ENCODE data around the gene KCNQ5.

Gene KCNQ5

GRCh38 chr6:72674842-72675241 is 53.0 kb downstream of the KCNQ5 start:
- Histone ChIP-seq H3K9ac (ENCODE audit: low read depth in 1 of 2, low read length in 2 of 2) (no peak overlapping the region), H3K4me3 (ENCODE audit: low read length in 2 of 2) (no peak overlapping the region), H3K9me3 (ENCODE audit: control insufficient read depth in 2 of 2, low read length in 2 of 2) (no peaks in the 10 kb centered on the region), H3K27ac (ENCODE audit: low read depth in 2 of 2, low read length in 2 of 2) (no peak overlapping the region), H3K27me3 (ENCODE audit: control insufficient read depth in 2 of 2, insufficient read depth in 2 of 2, low read length in 2 of 2) (no peaks in the 10 kb centered on the region), H3K36me3 (ENCODE audit: control insufficient read depth in 2 of 2, insufficient read depth in 2 of 2, low read length in 2 of 2) (no peaks in the 10 kb centered on the region), H3K4me1 (ENCODE audit: control insufficient read depth in 2 of 2, insufficient read depth in 2 of 2, low read length in 2 of 2) (no peaks in the 10 kb centered on the region)

DNA sequence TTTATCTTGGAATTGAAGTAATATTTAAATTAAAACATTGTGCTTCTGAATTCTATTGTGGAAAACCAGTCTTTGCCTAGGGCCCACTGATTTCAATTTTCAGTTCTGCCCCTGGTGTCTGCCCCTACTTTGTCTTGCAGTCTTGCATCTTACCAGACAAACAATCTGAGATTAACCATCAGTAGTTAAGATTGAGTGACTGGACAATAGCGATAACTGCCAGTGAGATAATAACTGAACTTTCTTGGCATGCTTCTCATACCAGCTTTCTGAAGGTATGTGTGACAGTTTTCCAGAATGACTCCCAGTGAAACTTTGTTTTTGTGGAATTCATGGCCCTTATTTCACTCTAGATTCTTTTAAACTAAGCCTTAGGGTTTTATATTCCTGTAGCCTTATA is 53.5 kb downstream of the KCNQ5 start:
- H3K9ac ChIP-seq (ENCODE audit: low read depth in 1 of 2, low read length in 2 of 2), result no peak overlapping the region
- H3K4me3 ChIP-seq (ENCODE audit: low read length in 2 of 2), result no peak overlapping the region
- no peaks in the 10 kb centered on the region for H3K4me1 ChIP-seq (ENCODE audit: control insufficient read depth in 2 of 2, insufficient read depth in 2 of 2, low read length in 2 of 2)
- no peak overlapping the region for H3K27ac ChIP-seq (ENCODE audit: low read depth in 2 of 2, low read length in 2 of 2)
- no peaks in the 10 kb centered on the region for H3K9me3 ChIP-seq (ENCODE audit: control insufficient read depth in 2 of 2, low read length in 2 of 2)
- H3K36me3 ChIP-seq (ENCODE audit: control insufficient read depth in 2 of 2, insufficient read depth in 2 of 2, low read length in 2 of 2), result no peaks in the 10 kb centered on the region
- H3K27me3 ChIP-seq (ENCODE audit: control insufficient read depth in 2 of 2, insufficient read depth in 2 of 2, low read length in 2 of 2), result no peaks in the 10 kb centered on the region

- H3K27me3 ChIP-seq (ENCODE audit: control insufficient read depth in 2 of 2, insufficient read depth in 2 of 2, low read length in 2 of 2), result no peaks in the 10 kb centered on the region
- H3K9ac ChIP-seq (ENCODE audit: low read depth in 1 of 2, low read length in 2 of 2), result no peak overlapping the region
- H3K27ac ChIP-seq (ENCODE audit: low read depth in 2 of 2, low read length in 2 of 2), result no peak overlapping the region
- H3K4me3 ChIP-seq (ENCODE audit: low read length in 2 of 2), result no peak overlapping the region
- H3K36me3 ChIP-seq (ENCODE audit: control insufficient read depth in 2 of 2, insufficient read depth in 2 of 2, low read length in 2 of 2), result no peaks in the 10 kb centered on the region
- H3K4me1 ChIP-seq (ENCODE audit: control insufficient read depth in 2 of 2, insufficient read depth in 2 of 2, low read length in 2 of 2), result no peaks in the 10 kb centered on the region
- no peaks in the 10 kb centered on the region for H3K9me3 ChIP-seq (ENCODE audit: control insufficient read depth in 2 of 2, low read length in 2 of 2)
Measured at GRCh38 chr6:72676995-72677394, 55.1 kb downstream of the KCNQ5 start.

GRCh38 chr6:72677740-72678139 is 55.9 kb downstream of the KCNQ5 start:
- Histone ChIP-seq H3K27ac (ENCODE audit: low read depth in 2 of 2, low read length in 2 of 2) (no peak overlapping the region), H3K4me1 (ENCODE audit: control insufficient read depth in 2 of 2, insufficient read depth in 2 of 2, low read length in 2 of 2) (no peaks in the 10 kb centered on the region), H3K9ac (ENCODE audit: low read depth in 1 of 2, low read length in 2 of 2) (no peak overlapping the region), H3K36me3 (ENCODE audit: control insufficient read depth in 2 of 2, insufficient read depth in 2 of 2, low read length in 2 of 2) (no peaks in the 10 kb centered on the region), H3K9me3 (ENCODE audit: control insufficient read depth in 2 of 2, low read length in 2 of 2) (no peaks in the 10 kb centered on the region), H3K27me3 (ENCODE audit: control insufficient read depth in 2 of 2, insufficient read depth in 2 of 2, low read length in 2 of 2) (no peaks in the 10 kb centered on the region), H3K4me3 (ENCODE audit: low read length in 2 of 2) (no peak overlapping the region)

DNA sequence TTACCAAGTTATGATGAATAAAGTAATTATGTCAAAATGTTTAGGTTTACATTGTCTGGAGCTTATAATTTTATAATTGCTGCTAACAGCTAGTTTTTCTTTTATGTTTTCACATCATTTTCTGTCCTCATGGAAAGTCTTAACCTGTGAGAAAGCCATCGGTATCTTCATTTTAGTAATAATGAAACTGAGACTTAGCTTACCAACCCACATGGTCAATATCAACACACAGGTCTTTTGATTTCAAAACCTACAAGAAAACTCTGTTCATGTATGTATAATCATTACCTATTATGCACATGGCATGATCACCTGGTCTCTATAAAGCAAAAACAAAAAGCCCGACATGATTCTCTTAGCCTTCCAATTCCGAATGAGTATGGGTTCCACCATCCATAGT is 61.9 kb downstream of the KCNQ5 start:
- Histone ChIP-seq H3K9me3 (ENCODE audit: control insufficient read depth in 2 of 2, low read length in 2 of 2) (no peaks in the 10 kb centered on the region), H3K4me3 (ENCODE audit: low read length in 2 of 2) (no peak overlapping the region), H3K27ac (ENCODE audit: low read depth in 2 of 2, low read length in 2 of 2) (no peak overlapping the region), H3K36me3 (ENCODE audit: control insufficient read depth in 2 of 2, insufficient read depth in 2 of 2, low read length in 2 of 2) (no peaks in the 10 kb centered on the region), H3K9ac (ENCODE audit: low read depth in 1 of 2, low read length in 2 of 2) (no peak overlapping the region), H3K4me1 (ENCODE audit: control insufficient read depth in 2 of 2, insufficient read depth in 2 of 2, low read length in 2 of 2) (no peaks in the 10 kb centered on the region), H3K27me3 (ENCODE audit: control insufficient read depth in 2 of 2, insufficient read depth in 2 of 2, low read length in 2 of 2) (no peaks in the 10 kb centered on the region)

DNA sequence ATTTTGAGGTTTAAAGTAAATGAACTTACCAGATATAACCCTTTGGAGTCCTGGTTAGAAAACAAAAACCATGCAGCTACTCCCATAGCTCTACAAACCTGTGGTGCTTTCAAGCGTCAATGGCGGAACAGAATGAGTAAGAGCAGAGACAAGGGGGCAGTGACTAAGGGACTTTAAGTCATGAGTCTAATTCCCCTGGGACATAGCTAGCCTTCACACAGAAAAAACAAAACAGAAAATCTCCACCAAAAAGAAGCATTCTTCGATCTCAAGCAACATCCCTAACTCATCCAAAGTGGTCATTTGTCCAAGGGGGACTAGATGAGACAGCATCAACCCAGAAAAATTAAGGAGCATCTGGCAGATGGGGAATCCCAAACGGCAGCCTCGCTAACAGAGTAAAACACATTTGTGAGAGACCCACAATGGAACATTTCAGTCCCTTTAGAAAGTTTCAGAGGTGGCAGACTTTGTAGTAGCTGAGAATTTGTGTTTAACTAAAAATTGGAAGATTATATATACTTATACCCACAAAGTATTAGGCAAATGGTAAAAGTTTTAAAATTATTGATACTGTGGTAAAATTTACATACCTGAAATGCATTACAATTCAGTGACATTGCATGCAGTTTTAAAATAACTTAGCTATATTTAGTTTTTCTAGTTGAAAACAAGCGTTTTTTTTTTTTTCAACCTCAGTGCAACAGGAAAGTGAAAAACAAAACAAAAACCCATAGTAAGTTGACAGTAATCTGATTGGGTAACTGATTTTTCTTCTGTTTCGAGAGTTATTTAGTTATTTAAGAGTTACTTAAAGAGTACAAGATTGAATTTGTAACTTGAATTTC is 67.5 kb downstream of the KCNQ5 start:
- Histone ChIP-seq H3K27me3 (ENCODE audit: control insufficient read depth in 2 of 2, insufficient read depth in 2 of 2, low read length in 2 of 2) (no peaks in the 10 kb centered on the region), H3K4me3 (ENCODE audit: low read length in 2 of 2) (no peak overlapping the region), H3K9ac (ENCODE audit: low read depth in 1 of 2, low read length in 2 of 2) (no peak overlapping the region), H3K36me3 (ENCODE audit: control insufficient read depth in 2 of 2, insufficient read depth in 2 of 2, low read length in 2 of 2) (no peaks in the 10 kb centered on the region), H3K27ac (ENCODE audit: low read depth in 2 of 2, low read length in 2 of 2) (no peak overlapping the region), H3K9me3 (ENCODE audit: control insufficient read depth in 2 of 2, low read length in 2 of 2) (no peaks in the 10 kb centered on the region), H3K4me1 (ENCODE audit: control insufficient read depth in 2 of 2, insufficient read depth in 2 of 2, low read length in 2 of 2) (no peaks in the 10 kb centered on the region)

DNA sequence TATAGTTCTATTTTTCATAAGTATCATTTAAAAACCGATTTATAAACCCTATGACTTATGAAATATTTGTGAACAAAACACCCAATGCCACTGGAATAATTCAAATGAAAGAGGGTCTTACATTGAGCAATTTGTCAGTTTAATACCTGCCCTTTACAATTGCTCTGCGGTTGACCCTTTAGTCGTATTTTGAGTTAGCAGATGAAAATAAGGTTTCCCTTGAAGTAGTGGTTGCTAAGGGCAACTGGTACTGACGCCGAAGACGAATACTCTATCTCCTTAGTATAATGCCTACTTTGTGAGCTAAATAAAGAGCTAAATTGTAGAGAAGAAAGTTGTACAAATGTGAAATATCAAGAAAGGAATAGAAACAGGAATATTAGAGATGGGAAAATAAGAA is 69.4 kb downstream of the KCNQ5 start:
- Histone ChIP-seq H3K4me1 (ENCODE audit: control insufficient read depth in 2 of 2, insufficient read depth in 2 of 2, low read length in 2 of 2) (no peaks in the 10 kb centered on the region), H3K9ac (ENCODE audit: low read depth in 1 of 2, low read length in 2 of 2) (no peak overlapping the region), H3K27ac (ENCODE audit: low read depth in 2 of 2, low read length in 2 of 2) (no peak overlapping the region), H3K27me3 (ENCODE audit: control insufficient read depth in 2 of 2, insufficient read depth in 2 of 2, low read length in 2 of 2) (no peaks in the 10 kb centered on the region), H3K4me3 (ENCODE audit: low read length in 2 of 2) (no peak overlapping the region), H3K36me3 (ENCODE audit: control insufficient read depth in 2 of 2, insufficient read depth in 2 of 2, low read length in 2 of 2) (no peaks in the 10 kb centered on the region), H3K9me3 (ENCODE audit: control insufficient read depth in 2 of 2, low read length in 2 of 2) (no peaks in the 10 kb centered on the region)

- no peaks in the 10 kb centered on the region for H3K4me1 ChIP-seq (ENCODE audit: control insufficient read depth in 2 of 2, insufficient read depth in 2 of 2, low read length in 2 of 2)
- H3K4me3 ChIP-seq (ENCODE audit: low read length in 2 of 2), result no peak overlapping the region
- no peaks in the 10 kb centered on the region for H3K27me3 ChIP-seq (ENCODE audit: control insufficient read depth in 2 of 2, insufficient read depth in 2 of 2, low read length in 2 of 2)
- no peaks in the 10 kb centered on the region for H3K9me3 ChIP-seq (ENCODE audit: control insufficient read depth in 2 of 2, low read length in 2 of 2)
- H3K9ac ChIP-seq (ENCODE audit: low read depth in 1 of 2, low read length in 2 of 2), result no peak overlapping the region
- H3K27ac ChIP-seq (ENCODE audit: low read depth in 2 of 2, low read length in 2 of 2), result no peak overlapping the region
- no peaks in the 10 kb centered on the region for H3K36me3 ChIP-seq (ENCODE audit: control insufficient read depth in 2 of 2, insufficient read depth in 2 of 2, low read length in 2 of 2)
Measured at GRCh38 chr6:72696055-72696454, 74.2 kb downstream of the KCNQ5 start.

GRCh38 chr6:72699159-72699558 is 77.3 kb downstream of the KCNQ5 start:
- Histone ChIP-seq H3K4me1 (ENCODE audit: control insufficient read depth in 2 of 2, insufficient read depth in 2 of 2, low read length in 2 of 2) (no peaks in the 10 kb centered on the region), H3K27me3 (ENCODE audit: control insufficient read depth in 2 of 2, insufficient read depth in 2 of 2, low read length in 2 of 2) (no peaks in the 10 kb centered on the region), H3K9me3 (ENCODE audit: control insufficient read depth in 2 of 2, low read length in 2 of 2) (no peaks in the 10 kb centered on the region), H3K27ac (ENCODE audit: low read depth in 2 of 2, low read length in 2 of 2) (no peak overlapping the region), H3K4me3 (ENCODE audit: low read length in 2 of 2) (no peak overlapping the region), H3K36me3 (ENCODE audit: control insufficient read depth in 2 of 2, insufficient read depth in 2 of 2, low read length in 2 of 2) (no peaks in the 10 kb centered on the region), H3K9ac (ENCODE audit: low read depth in 1 of 2, low read length in 2 of 2) (no peak overlapping the region)

GRCh38 chr6:72702421-72702820 is 80.6 kb downstream of the KCNQ5 start:
- Histone ChIP-seq H3K9ac (ENCODE audit: low read depth in 1 of 2, low read length in 2 of 2) (no peak overlapping the region), H3K9me3 (ENCODE audit: control insufficient read depth in 2 of 2, low read length in 2 of 2) (no peaks in the 10 kb centered on the region), H3K4me3 (ENCODE audit: low read length in 2 of 2) (no peak overlapping the region)

More at GRCh38 chr6:72702421-72702820, 80.6 kb downstream of the KCNQ5 start:
- Histone ChIP-seq H3K27me3 (ENCODE audit: control insufficient read depth in 2 of 2, insufficient read depth in 2 of 2, low read length in 2 of 2) (no peaks in the 10 kb centered on the region), H3K27ac (ENCODE audit: low read depth in 2 of 2, low read length in 2 of 2) (no peak overlapping the region), H3K36me3 (ENCODE audit: control insufficient read depth in 2 of 2, insufficient read depth in 2 of 2, low read length in 2 of 2) (no peaks in the 10 kb centered on the region), H3K4me1 (ENCODE audit: control insufficient read depth in 2 of 2, insufficient read depth in 2 of 2, low read length in 2 of 2) (no peaks in the 10 kb centered on the region)
